ENCODE measurements around the gene ENAM. TPM values are rescaled to one million over a fixed set of nuclear protein-coding genes. Genes with fewer than 3 reads are reported as not detected.

ENAM gene
- polyA plus RNA-seq, 2 of the 4 experiments (the other 2 are of a cell fraction): 0.01 to 0.16 TPM

- FAIRE-seq (peak; percentile 7), ATAC-seq (peak; percentile 97), DNase-seq (ENCODE audit: low read depth in 1 of 2, low spot score in 1 of 2) (peak; percentile 75 to 97)
- WGBS (ENCODE audit: missing lambda C conversion rate): under 1% methylated on average over 51 of the region's 70 CpGs
- peak within 1 kb of the TSS; percentile 87 for H3K4me2 ChIP-seq
- ChIA-PET CTCF (interaction anchor here (0.6 to 1.8 kb wide), 9 partner anchors 9 to 36 kb away, joined by 3 to 10 read pairs (median 4); partner anchors contain the start of gene JCHAIN), POLR2A (interaction anchor here (0.9 to 2.2 kb wide), 2 partner anchors 10 to 16 kb away, joined by 4 to 12 read pairs; no protein-coding TSS in a partner anchor)
- TF ChIP-seq CEBPB (IDR thresholded peaks at IDR 0.05) (0 out of 4 replicates have a peak, but pooled peaks of 1 of the 2 experiments have one; percentile 10), JUN (IDR thresholded peaks at IDR 0.05) (peak; percentile 64 to 85; a peak in 4 of 5 replicates), MYC (IDR thresholded peaks at IDR 0.05; ENCODE audit: borderline replicate concordance, low read length) (peak; percentile 87), EHF (CRISPR knock-in tag; IDR thresholded peaks at IDR 0.05) (no peak), POLR2A (IDR thresholded peaks at IDR 0.05; ENCODE audit: low read length) (peak; percentile 63), KDM5A (IDR thresholded peaks at IDR 0.05) (peak; percentile 59; the same call in 1 of the 2 replicates), MAZ (IDR thresholded peaks at IDR 0.05; ENCODE audit: borderline replicate concordance, low read depth, low read length) (peak; percentile 31; the same call in 1 of the 2 replicates), PHF8 (IDR thresholded peaks at IDR 0.05; ENCODE audit: borderline replicate concordance, low read depth) (peak; percentile 60), BCL3 (IDR thresholded peaks at IDR 0.05) (peak; percentile 89; the same call in 2 of the 3 replicates), RAD21 (conservative IDR thresholded peaks at IDR 0.05 in 1 of 2, IDR thresholded peaks at IDR 0.05 in 1 of 2) (peak; percentile 45 to 77), CTCF (IDR thresholded peaks at IDR 0.05) (peak; percentile 89), NR3C1 (IDR thresholded peaks at IDR 0.05) (no peak), RCOR1 (IDR thresholded peaks at IDR 0.05; ENCODE audit: low read depth, low read length) (no peak), EHMT2 (IDR thresholded peaks at IDR 0.05; ENCODE audit: low read depth) (no peak), GATA3 (IDR thresholded peaks at IDR 0.05; ENCODE audit: borderline replicate concordance) (peak; percentile 39; the same call in 1 of the 2 replicates), SMC3 (IDR thresholded peaks at IDR 0.05) (peak; percentile 80), RFX5 (IDR thresholded peaks at IDR 0.05) (0 out of 2 replicates have a peak, but pooled peaks have one; percentile 17), RARB (CRISPR knock-in tag; IDR thresholded peaks at IDR 0.05) (no peak), HOXB5 (CRISPR knock-in tag; IDR thresholded peaks at IDR 0.05) (no peak)
- TF ChIP-seq, protein P1, sequence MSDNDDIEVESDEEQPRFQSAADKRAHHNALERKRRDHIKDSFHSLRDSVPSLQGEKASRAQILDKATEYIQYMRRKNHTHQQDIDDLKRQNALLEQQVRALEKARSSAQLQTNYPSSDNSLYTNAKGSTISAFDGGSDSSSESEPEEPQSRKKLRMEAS (IDR thresholded peaks at IDR 0.05): peak; percentile 94
- TF ChIP-seq, protein P2, sequence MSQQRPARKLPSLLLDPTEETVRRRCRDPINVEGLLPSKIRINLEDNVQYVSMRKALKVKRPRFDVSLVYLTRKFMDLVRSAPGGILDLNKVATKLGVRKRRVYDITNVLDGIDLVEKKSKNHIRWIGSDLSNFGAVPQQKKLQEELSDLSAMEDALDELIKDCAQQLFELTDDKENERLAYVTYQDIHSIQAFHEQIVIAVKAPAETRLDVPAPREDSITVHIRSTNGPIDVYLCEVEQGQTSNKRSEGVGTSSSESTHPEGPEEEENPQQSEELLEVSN (IDR thresholded peaks at IDR 0.05; ENCODE audit: borderline replicate concordance, low read depth): 0 out of 2 replicates have a peak, but pooled peaks have one; percentile 12
- no peaks in the 10 kb centered on the region for H3K9me3 ChIP-seq
- H3K27ac ChIP-seq: peak within 1 kb of the TSS; percentile 87 to 96
- peak within 1 kb of the TSS; percentile 70 for H3K4me3 ChIP-seq
- H3K4me1 ChIP-seq: peaks cover 21% of the 10 kb centered on the region
Observed at GRCh38 chr4:70687821-70688794, 59.6 kb downstream of the ENAM start, which contains the start of gene UTP3. Gene UTP3 (plus strand): TSS chr4:70688532. CDS start chr4:70688678, 146 bp downstream.
